ENCODE measurements around the gene BMP15.

- TF ChIP-seq CTCF (IDR thresholded peaks at IDR 0.05 in 4 of 5, conservative IDR thresholded peaks at IDR 0.05 in 1 of 5) (no peak), POLR2A (IDR thresholded peaks at IDR 0.05) (no peak)
Measured at GRCh38 chrX:50893047-50893446, 17.5 kb upstream of the BMP15 start.

All from gastrocnemius medialis (tissue), 4 donors.